K562 (cell line): ENCODE data around the gene SYN1. TPM values are rescaled to one million over a fixed set of nuclear protein-coding genes. Genes with fewer than 3 reads are reported as not detected.
A peak's percentile ranks its signal among the peaks of the same experiment; 100 is the strongest.

ENCODE experiments used
- C11orf30 ChIP-seq: fragments of 450-650 bp; IDR thresholded peaks from 2 replicates; pipeline ENCODE4 v1.6.1; 2016; ENCODE audit warnings: low read depth, mild to moderate bottlenecking
- CSDE1 ChIP-seq, 2 experiments: fragments of 450-650 bp; IDR thresholded peaks; 2 replicates each; pipeline ENCODE4 v1.6.1; 2016; ENCODE audit warnings: mild to moderate bottlenecking in 1 of 2
- E2F1 ChIP-seq: sonication (generic); formaldehyde crosslinking; IDR thresholded peaks from 2 replicates; pipeline ENCODE4 v1.8.1; 2023; ENCODE audit warnings: mild to moderate bottlenecking, missing genetic modification reagents, moderate library complexity
- ETS2 ChIP-seq: IDR thresholded peaks from 2 replicates; pipeline ENCODE4 v1.6.1; 2016; ENCODE audit warnings: borderline replicate concordance, missing genetic modification characterization, mild to moderate bottlenecking, moderate library complexity, missing compliant biosample characterization; ENCODE audit not compliant: poor library complexity, severe bottlenecking
- FIP1L1 ChIP-seq: fragments of 200-400 bp; formaldehyde crosslinking; IDR thresholded peaks from 2 replicates; pipeline ENCODE4 v1.6.1; 2018; ENCODE audit warnings: mild to moderate bottlenecking, low read depth, low read length; ENCODE audit not compliant: poor library complexity, severe bottlenecking
- HCFC1 ChIP-seq: IDR thresholded peaks from 2 replicates; pipeline ENCODE4 v1.6.1; 2012; ENCODE audit warnings: low read depth, low read length, improper control_type of control experiment
- HLTF ChIP-seq: fragments of 450-650 bp; IDR thresholded peaks from 2 replicates; pipeline ENCODE4 v1.6.1; 2016
- KLF1 ChIP-seq: fragments of 450-650 bp; IDR thresholded peaks from 2 replicates; pipeline ENCODE4 v1.6.1; 2016; ENCODE audit warnings: missing genetic modification characterization, missing compliant biosample characterization
- MXI1 ChIP-seq: IDR thresholded peaks from 2 replicates; pipeline ENCODE4 v1.6.1; 2011; ENCODE audit warnings: low read depth, mild to moderate bottlenecking, improper control_type of control experiment, low read length
- NEUROD1 ChIP-seq: fragments of 150-350 bp; IDR thresholded peaks from 2 replicates; pipeline ENCODE4 v1.6.1; 2014; ENCODE audit warnings: borderline replicate concordance, low read length, low read depth; ENCODE audit not compliant: partially characterized antibody
- NFE2L1 ChIP-seq: fragments of 450-650 bp; IDR thresholded peaks from 2 replicates; pipeline ENCODE4 v1.6.1; 2016; ENCODE audit warnings: missing genetic modification characterization, low read depth, mild to moderate bottlenecking, missing compliant biosample characterization, moderate library complexity, borderline replicate concordance
- NR3C1 ChIP-seq: sonication (generic); formaldehyde crosslinking; IDR thresholded peaks from 2 replicates; pipeline ENCODE4 v1.8.1; 2022; ENCODE audit warnings: missing genetic modification reagents
- PTRF ChIP-seq: fragments of 450-650 bp; IDR thresholded peaks from 2 replicates; pipeline ENCODE4 v1.6.1; 2016; ENCODE audit warnings: mild to moderate bottlenecking, missing genetic modification characterization, missing compliant biosample characterization
- RAD21 ChIP-seq, 2 experiments: fragments of 250-450 bp in 1 of 2; fragments of 450-650 bp in 1 of 2; sonication (Bioruptor Pico) in 1 of 2; formaldehyde crosslinking in 1 of 2; IDR thresholded peaks in 1 of 2; conservative IDR thresholded peaks in 1 of 2; 2 replicates each; pipeline versions ENCODE4 v1.4.0 to v1.8.0; 2020 to 2022; ENCODE audit warnings: mild to moderate bottlenecking in 2 of 2, moderate library complexity in 1 of 2
- SAFB2 ChIP-seq: fragments of 200-400 bp; formaldehyde crosslinking; IDR thresholded peaks from 2 replicates; pipeline ENCODE4 v1.6.1; 2018; ENCODE audit warnings: borderline replicate concordance, low read length, low read depth, moderate library complexity; ENCODE audit not compliant: severe bottlenecking
- TAL1 ChIP-seq: fragments of 450-650 bp; IDR thresholded peaks from 2 replicates; pipeline ENCODE4 v1.6.1; 2016; ENCODE audit warnings: mild to moderate bottlenecking
- VEZF1 ChIP-seq: fragments of 200-800 bp; sonication (Bioruptor generic); IDR thresholded peaks from 2 replicates; pipeline ENCODE4 v1.6.1; 2017; ENCODE audit warnings: missing genetic modification characterization, missing compliant biosample characterization
- ZBTB8A ChIP-seq: fragments of 450-650 bp; IDR thresholded peaks from 2 replicates; pipeline ENCODE4 v1.6.1; 2018; ENCODE audit warnings: mild to moderate bottlenecking, moderate library complexity; ENCODE audit not compliant: partially characterized antibody
- ZKSCAN1 ChIP-seq: fragments of 150-350 bp; IDR thresholded peaks from 2 replicates; pipeline ENCODE4 v1.6.1; 2016; ENCODE audit warnings: low read depth, low read length
- ZKSCAN8 ChIP-seq: fragments of 200-800 bp; sonication (Bioruptor generic); IDR thresholded peaks from 2 replicates; pipeline ENCODE4 v1.6.1; 2016; ENCODE audit warnings: missing genetic modification characterization, missing compliant biosample characterization
- ZNF280A ChIP-seq: fragments of 450-650 bp; IDR thresholded peaks from 2 replicates; pipeline ENCODE4 v1.6.1; 2018; ENCODE audit warnings: mild to moderate bottlenecking, low read depth; ENCODE audit not compliant: partially characterized antibody
- ZNF316 ChIP-seq: fragments of 450-650 bp; IDR thresholded peaks from 2 replicates; pipeline ENCODE4 v1.6.1; 2016
- ZNF444 ChIP-seq: fragments of 250-450 bp; sonication (Bioruptor Pico); IDR thresholded peaks from 2 replicates; pipeline ENCODE4 v1.4.0; 2020; ENCODE audit warnings: mild to moderate bottlenecking, moderate library complexity
- polyA plus RNA-seq, 8 experiments: library from polyadenylated mRNA; depleted of rRNA in 4 of 8; stranded (reverse) in 5 of 8; unstranded in 3 of 8; fragments of >200 nt; fragmentation: Nextera tagmentation in 2 of 8; fragmentation: Illumina TruSeq in 1 of 8; extraction: Ambion mirVana in 2 of 8; extraction: Trizol in 1 of 8; gene quantifications; 2 replicates each; pipeline versions ENCODE4 v1.2.1 to v1.2.3, GENCODE V29; 2011 to 2014; ENCODE audit warnings: inconsistent platforms in 1 of 8, missing spikeins in 1 of 8
- total RNA-seq, 7 experiments: library from RNA; depleted of rRNA in 6 of 7; stranded (reverse); fragments of >200 nt in 6 of 7; fragmentation: Illumina TruSeq in 2 of 7; extraction: Trizol in 2 of 7; gene quantifications; 2 replicates each; pipeline versions ENCODE4 v1.2.1 to v1.2.3, GENCODE V29; 2011 to 2021; ENCODE audit warnings: low replicate concordance in 1 of 7

SYN1 gene
- total and polyA plus RNA-seq, 9 of the 15 experiments (the other 6 are each of a cell fraction or from before 2014, with no cell fraction given): 0.01 to 0.28 (median 0.18) TPM; not detected in 2

GRCh38 chrX:47628982-47629381 is 9.3 kb upstream of the SYN1 start (continued):
- TF ChIP-seq E2F1 (no peak), NR3C1 (CRISPR knock-in tag) (no peak), TAL1 (no peak), NFE2L1 (tag) (no peak), CSDE1 (IDR thresholded peaks at IDR 0.05) (no peak), ZKSCAN1 (no peak), ZNF444 (CRISPR knock-in tag) (no peak), ZNF280A (no peak), HCFC1 (no peak), NEUROD1 (no peak), SAFB2 (no peak), HLTF (no peak), FIP1L1 (no peak), MXI1 (no peak), KLF1 (tag) (no peak), ZKSCAN8 (CRISPR knock-in tag) (peak; percentile 60; the same call in 1 of the 2 replicates), RAD21 (CRISPR knock-in tag; conservative IDR thresholded peaks at IDR 0.05 in 1 of 2, IDR thresholded peaks at IDR 0.05 in 1 of 2) (peak; percentile 11 to 46; a peak in 2 of 4 replicates), PTRF (tag) (no peak), C11orf30 (no peak), ZBTB8A (no peak), ETS2 (tag) (no peak), VEZF1 (CRISPR knock-in tag) (0 out of 2 replicates have a peak, but pooled peaks have one; percentile 20), ZNF316 (peak; percentile 4; the same call in 1 of the 2 replicates)
